Measurements from ENCODE around the gene MAGI1. TPM values are rescaled to one million over a fixed set of nuclear protein-coding genes. Genes with fewer than 3 reads are reported as not detected.

The MAGI1 gene
- total RNA-seq, 1 donor from 2014 or later: 13.7 TPM

DNA sequence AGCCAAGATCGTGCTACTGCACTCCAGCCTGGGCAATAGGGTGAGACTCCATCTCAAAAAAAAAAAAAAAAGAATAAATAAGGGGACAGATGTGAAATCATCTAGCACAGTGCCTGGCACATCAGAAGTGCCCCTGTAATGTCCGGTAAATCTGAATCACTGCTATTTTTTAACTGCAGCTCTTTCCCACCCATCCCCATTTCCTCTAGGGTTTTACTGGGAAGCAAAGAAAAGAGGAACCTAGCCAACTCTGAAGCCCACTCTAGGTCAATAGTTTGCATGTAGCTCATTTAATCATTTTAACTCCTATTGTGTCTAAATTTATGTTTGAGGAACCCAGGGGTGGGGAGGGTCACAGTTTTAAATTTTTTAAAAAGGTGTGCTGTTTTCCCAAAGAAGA is 26.0 kb downstream of the MAGI1 start:
- ATAC-seq: no peak

DNA sequence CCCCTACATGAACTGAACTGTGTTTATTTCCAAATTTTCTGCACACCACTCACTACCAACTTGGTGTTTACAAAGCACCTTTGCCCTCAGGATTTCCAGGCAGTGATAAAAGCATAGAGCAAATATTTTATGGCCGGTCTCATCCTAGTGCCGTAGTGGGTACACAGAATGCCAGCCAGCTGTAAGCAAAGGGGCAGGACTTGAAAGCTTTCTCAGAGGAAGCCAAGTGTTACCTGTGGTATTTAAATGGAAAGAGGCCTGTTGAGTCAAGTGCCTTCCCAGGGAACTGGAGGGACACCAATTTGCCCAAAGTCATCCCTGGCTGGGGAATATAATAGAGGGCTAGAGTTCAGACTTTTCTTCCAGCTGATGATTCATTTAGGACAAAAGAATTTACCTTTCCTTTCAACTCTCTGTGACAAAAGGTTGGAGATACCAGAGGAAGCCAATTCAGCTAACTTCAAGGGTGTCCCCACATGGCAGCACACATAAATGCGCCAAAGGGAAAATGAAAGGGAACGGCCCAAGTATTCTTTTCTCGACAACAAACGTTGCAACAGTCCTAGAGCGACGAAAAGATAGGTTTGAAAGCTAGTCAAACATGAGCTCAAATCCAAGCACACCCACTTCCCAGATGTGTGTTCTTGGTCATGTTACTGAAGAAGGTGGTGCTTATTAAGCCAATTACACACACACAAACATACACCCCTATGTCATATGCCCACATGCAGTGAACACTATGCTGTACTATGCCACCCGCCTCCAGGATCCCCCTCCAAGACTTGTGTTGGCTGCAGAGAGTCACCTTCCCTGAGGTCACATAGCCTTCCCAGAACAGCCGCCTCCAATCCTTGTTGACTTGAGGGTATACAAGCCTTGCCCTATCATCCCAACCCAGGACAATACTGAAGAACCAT is 27.7 kb downstream of the MAGI1 start:
- peak; percentile 87 for ATAC-seq

DNA sequence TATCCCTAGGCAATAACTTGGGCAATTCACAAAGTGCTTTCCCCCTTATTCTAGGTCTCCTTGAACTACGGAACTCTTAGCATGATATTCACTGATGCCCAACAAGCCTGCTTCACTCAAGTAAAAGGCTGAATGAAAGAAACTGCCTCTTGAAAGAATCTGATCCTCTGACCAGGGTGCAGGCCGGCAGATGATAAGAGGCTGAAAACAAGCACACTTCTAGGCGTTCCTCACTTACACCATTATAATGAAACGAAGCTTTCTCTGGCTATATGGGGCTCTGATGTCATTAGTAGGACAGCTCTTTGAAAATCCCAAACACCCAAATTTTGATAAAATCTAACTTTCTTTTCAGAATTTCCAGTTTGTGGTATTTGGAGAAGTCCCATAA is 28.4 kb downstream of the MAGI1 start:
- no peak for ATAC-seq

DNA sequence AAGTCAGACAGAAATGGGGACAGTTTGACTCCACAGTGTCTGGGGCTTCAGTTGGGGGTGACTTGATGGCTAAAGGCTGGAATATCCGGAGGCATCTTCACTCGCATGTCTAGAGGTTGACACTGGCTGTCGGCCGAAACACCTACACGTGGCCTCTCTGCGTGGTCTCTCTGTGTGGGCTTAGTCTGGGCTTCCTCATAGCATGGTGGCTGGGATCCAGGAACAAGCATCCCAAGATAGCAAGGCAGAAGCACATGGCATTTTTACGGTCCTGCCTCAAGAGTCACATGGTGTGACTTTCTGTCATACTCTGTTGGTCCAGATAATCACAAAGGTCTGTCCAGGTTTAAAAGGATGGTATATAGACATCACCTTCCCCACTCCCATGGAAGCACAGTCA is 34.5 kb downstream of the MAGI1 start:
- ATAC-seq: no peak

DNA sequence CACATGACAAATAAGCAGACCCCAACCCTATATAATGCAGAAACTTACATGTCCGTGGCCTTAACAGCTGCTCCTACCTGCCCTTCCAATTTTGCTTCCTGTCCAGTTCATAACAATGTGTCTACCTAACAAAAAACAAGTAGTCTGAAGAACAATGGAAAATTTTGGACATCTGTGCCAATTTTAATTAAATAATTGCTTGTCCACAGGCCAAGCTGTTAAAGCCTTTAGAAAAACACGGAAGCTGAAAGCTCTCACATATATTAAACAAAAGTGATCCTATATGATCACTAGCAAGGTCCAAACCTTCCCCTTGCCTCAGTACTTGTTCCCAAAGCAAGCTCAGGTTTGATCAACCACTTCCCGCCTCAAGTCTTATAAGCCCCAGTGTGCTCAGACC is 37.1 kb downstream of the MAGI1 start:
- ATAC-seq: no peak

DNA sequence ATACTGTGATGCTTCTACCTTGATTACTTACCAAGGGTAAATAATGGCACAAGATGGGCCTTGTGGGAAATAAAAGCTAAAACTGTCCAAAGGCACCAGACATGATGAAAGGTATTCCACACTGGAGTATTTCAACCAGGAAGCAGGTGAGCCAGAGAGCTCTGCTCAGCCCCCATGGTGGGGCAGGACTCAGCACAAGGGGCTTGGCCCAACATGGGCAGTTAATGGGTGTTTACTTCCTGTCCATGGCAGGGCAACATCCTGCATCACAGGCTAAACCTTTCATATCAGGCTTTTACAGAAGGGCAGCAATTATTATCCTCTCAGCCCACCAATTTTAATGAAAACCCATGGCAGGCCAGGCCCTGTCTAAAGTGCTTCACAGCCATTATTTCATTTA is 38.2 kb downstream of the MAGI1 start:
- no peak for ATAC-seq

DNA sequence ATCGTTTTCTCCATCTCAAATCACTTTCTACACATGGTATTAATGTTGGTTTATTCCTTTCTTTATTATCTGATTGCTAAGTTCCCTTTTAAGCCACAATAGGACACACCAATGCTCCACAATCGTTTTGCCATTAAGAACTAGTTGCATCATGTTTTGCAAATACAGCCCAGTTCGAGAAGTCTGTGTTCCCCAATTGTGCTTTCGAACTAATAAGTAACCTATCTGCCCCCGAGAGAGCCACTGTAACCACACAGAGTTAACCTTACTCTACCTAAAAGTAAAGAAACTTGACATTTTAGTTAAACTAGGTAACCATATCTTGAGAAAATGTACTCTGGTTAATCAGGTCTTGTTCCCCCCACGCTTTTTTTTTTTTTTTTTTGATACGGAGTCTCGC is 39.1 kb downstream of the MAGI1 start:
- ATAC-seq: no peak

DNA sequence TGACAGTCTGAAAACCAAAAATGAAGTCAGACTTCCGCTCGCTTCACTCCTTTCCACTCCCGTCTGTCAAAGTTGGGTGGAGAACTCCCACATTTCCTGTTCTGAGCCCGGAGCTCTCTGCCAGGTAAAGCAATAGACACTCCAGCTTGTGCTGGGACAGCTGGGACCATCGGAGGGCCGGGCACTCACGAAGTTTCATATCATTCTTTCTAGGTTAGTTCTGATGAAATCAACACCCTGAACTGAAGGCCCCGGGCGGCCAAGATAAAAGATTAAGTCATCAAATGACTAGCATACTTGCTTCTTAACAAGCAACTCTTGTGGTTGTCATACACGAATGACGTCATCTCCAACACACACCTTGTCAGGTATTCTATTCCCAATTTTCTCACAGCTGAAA is 42.1 kb downstream of the MAGI1 start:
- peak; percentile 81 for ATAC-seq

DNA sequence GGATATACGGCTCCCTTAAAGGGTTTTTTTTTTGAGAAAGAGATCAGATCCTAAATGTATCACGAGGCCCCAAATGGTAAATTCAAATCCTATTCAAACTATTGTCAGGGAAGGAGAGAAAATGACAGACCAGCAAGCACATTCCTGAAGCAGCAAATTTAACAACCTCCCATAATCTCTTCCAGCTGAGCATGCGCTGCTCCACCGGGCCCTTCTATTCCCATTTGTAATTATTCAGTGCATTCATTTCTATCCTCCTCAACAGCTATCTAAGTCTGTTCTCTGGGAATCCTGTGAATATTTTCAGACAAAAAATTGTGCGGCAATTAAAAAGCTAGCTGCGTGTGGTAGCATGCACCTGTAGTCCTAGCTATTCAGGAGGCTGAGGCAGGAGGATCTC is 43.2 kb downstream of the MAGI1 start:
- no peak for ATAC-seq

DNA sequence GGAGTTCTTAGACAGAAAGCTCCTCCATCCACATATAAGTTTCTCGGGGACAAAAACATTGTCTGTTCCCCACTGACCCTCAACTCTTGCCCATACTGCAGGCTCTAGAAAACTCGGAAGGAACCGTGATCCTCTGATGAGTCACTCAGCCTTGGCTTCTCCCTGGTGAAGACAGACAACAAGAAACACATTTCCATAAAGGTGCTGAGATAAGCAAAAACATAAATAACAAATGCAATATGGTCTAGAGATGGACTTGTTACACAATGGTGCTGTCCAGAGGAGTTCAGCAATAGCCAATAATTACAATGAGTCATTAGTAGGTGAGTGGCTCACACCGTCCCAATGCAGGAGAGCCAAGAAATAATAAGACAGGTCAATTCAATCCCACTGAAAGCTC is 43.7 kb downstream of the MAGI1 start:
- ATAC-seq: peak; percentile 61

DNA sequence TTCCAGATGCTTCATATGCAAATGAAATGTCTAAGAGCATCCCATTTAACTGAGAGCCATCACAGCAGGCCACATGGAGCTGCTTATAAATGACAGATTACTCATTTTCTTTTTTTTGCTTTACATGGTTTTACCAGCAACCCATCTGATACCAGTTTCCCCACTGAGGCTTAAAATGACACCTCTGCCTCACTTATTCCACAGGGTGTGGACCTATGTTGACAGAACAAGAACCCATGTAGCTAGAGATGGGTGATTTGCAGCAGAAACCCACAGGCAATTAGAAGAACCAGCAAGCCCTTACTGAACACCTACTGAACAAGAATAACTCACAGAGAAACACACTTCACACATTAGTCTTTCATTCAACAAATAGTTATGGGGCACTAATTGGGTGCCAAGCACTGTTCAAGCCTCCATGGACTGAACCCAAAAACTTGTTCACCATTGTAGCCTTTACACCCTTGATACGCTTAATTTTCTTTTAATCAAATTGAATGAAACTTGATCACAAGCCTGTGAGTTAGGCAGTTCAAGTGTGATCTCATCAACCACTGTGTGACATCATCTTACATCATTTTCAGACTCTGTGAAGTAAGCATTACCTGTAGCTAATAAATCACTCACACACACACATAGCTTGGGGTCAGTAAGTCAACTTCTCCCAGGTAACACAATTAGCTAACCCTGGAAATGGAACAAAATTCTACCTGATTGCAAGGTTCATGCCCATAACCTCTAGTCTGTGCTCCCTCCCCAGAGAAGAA is 45.4 kb downstream of the MAGI1 start:
- ATAC-seq: no peak

DNA sequence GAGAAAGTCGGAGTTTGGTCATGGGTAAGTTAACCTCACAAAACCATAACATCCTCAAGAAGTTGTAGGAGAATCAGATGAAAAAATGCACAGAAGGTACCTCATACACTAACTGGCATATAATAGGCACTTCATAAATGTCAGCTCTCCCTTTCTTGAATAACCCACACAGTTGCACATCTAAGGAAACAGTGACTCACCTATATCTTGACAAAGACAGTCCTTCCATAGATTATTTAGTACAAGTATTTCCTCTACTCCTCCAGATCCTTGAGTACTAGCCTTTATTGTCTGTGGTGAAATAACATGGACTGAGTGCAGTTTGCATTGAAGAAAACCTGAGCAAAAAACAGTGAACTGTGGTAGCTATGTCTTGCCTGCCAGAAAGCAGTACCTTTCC is 46.6 kb downstream of the MAGI1 start:
- peak; percentile 38 for ATAC-seq

DNA sequence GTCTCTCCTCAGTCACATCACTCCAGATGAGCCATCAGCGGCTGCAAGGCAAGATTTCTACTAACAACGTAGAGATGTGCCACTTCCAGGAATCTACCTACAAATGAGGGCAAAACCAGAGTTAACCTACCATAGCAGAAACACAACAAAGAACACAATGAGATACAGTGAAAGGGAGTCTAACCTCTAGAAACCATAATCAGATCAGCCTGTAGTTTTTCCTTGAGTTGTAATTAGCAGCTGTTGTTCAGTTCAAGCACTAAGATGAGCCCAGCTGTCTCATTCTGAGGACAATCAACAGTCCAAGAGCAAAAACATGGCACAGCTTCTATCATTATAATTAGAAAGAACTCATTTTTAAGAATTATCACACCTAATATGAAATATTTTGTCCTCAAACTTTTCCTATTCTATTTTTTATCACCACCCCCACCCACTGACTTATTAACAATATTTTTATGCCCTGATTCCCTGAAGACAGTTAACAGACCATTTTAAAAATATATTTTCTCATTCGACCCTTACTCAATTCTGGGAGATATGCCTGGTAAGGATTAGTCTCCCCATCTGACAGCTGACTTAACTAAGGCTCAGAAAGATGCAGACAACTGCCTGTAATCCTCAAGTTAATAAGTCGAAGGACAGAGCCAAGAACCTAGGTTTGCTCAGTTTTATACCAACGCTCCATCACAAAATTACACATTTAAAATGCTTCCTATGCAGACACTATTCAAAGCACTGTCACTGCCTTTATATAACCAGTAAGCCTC is 50.1 kb downstream of the MAGI1 start:
- no peak for ATAC-seq

DNA sequence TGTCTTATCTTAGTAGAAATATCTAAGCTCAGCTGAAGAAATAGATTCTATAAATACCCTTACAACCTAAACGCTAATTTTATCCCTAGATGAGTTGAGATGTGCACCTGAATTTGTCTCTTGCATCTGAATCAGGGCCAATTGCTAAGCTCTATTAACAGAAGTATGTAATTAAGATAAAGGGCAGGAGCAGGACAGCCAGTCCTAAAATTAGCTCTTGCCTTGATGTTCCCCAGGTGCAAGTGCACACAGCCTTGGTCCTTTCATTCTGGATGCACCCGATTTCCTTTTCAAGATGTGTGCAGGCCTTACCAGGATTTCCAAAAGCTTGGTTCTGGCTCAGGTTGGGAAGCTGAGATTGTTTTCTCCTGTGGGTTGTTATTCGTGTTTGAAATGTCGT is 52.4 kb downstream of the MAGI1 start:
- ATAC-seq: no peak

DNA sequence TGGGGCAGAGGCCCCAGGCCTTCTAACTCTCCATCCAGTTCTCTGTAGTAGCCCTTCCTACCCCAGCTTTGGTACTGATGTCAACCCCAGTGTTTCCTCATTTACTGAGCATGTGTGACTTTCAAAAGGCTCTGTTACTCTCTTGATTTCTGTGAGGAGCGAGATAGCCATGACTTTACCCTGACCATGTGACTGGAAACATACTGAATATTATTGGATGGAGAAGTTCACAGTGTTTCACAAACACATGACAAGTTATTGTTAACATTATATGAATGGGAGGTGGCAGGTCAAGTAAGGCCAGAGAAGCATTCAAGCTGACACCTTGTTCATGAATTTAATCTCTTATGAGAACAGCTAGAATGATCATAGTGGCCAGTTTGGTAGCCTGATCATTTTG is 53.7 kb downstream of the MAGI1 start:
- ATAC-seq: no peak

DNA sequence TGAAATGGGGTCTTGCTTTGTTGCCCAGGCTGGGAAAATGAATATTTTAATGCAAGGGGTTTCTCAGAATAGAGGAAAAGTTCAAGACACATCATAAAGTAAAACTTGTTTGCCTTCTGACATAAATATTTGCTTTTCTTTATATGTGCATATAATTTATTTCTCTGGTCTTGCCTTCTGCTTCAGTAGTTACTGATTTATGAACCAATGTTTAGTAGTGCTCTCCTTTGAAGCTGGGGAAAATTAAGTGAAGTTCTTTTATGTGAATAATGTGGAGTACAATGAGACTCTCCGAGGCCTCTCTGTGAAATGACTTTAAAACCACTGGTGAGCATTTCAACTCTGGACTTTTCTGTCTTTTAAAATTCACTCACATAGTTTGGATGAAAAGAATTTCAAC is 55.6 kb downstream of the MAGI1 start:
- no peak for ATAC-seq

DNA sequence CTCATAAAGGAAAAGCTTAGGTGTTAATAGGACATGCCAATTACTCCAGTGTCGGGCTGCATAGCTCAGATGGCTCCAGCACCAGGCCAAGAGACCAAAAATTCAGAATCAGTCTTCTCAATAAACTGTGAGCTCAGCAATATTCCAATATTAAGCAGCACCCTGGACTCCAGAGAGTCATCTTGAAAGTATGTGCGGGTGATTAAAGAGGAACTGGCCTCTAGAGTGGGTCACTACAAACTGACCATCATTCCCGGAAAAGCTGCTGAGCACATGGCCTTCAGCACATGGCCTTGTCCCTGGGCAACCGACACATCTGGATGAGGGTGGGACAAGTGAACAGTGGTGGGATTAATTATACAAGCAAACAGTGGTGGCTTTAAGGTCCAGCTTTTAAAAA is 59.0 kb downstream of the MAGI1 start:
- ATAC-seq: peak; percentile 37

DNA sequence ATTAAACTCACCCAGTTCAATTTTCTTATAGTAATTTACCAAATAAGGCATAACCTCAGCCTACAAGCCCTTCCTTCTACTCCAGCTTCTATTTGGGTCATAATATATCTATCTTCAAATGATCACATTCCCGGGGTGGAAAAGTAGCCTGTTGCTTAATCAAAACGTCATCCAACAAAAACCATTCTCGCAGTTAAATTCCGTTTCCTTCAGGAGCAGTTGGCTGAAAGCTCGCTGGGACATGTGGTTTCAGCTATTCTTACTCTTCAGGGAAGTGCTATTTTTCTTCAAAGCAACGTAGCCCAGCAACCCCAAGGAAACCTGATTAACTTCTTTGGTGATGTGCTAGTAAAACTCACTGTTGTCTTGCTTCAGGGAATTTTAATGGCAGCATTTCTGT is 59.6 kb downstream of the MAGI1 start:
- ATAC-seq: peak; percentile 39

DNA sequence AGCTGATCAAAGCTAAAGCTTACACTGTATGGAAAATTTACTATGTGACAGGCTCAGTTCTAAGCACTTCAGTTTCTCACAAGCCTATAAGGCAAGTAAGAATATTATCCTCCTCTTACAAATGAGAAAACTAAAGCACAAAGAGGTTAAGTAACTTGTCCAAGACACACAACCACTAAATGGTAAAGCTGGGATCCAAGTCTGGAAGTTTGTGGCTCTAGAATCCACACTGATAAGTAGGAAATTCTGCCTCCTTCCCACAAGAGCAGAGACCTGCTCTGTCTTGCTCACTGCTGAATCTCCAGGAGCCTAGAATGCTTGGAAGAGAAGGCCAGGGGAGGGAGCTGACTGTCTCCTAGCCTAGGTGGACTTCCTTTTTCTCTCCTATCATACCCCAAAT is 60.6 kb downstream of the MAGI1 start:
- no peak for ATAC-seq

DNA sequence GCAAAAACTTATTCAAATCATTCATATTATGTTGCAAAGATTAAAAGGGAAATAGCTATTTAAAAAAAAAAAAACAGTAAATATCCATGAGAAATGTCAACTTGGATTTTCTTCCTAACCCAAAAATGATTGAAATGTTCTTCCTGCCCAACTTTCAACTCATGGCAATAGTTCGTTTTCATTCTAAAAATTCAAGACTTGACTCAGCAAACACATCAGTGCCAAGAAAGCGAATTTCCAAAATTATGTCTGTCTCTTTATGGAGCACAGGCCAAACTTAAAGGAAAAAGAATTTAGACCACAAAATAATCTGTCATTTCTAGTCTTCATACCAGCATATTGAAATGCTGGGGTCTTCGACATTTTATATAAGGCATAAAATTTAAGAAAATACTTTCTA is 63.7 kb downstream of the MAGI1 start:
- no peak for ATAC-seq

DNA sequence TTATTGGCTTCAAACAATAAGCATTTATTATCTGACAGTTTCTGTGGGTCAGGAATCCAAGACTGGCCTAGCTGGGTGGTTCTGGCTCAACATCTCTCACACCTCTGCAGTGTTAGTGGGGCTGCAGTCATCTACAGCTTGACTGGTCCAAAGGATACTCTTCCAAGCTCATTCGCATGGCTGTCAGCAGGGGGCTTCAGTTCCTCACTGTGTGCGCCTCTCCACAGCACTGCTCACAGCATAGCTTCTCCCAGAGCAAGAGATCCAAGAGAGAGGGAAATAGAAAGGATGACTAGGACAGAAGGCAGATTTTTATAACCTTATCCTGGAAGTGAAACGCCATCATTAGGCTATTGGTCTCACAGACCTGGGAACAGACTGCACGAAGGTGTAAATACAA is 64.2 kb downstream of the MAGI1 start:
- no peak for ATAC-seq

DNA sequence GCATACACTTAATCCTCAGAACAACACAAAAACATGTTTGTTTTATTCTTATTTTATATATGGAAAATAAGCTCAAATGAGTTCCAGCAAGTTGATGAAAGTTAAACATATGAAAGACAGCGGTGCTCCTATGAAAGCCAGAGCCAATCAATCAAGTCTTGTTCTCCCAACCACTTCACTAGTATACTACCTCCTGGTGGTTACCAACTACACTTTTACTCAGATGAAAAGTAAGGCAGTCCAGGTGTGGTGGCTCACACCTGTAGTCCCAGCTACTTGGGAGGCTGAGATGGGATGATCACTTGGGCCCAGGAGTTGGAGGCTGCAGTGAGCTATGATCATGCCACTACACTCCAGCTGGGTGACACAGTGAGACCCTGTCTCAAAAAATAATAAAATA is 66.0 kb downstream of the MAGI1 start:
- no peak for ATAC-seq
